CD1c-positive myeloid dendritic cell (primary cell): ENCODE data around the gene VNN1.
A peak's percentile ranks its signal among the peaks of the same experiment; 100 is the strongest.

ENCODE experiments used
- DNase-seq: peaks from one replicate; pipeline ENCODE4 v3.0.0-alpha.2; 2016; ENCODE audit errors: extremely low spot score

The VNN1 gene

GRCh38 chr6:132713352-132714134, at the start of gene VNN1:
TSS of gene VNN1 (minus strand) at chr6:132714055. CDS start at chr6:132714035, 20 bp downstream.
- peak; percentile 80 for DNase-seq

- peak; percentile 58 for DNase-seq
Observed at GRCh38 chr6:132763269-132763668, 49.4 kb upstream of the VNN1 start.

GRCh38 chr6:132760256-132760655, 46.4 kb upstream of the VNN1 start:
- DNase-seq, result no peak

- no peak for DNase-seq
Observed at GRCh38 chr6:132758689-132759088, 44.8 kb upstream of the VNN1 start.

- no peak for DNase-seq
Observed at GRCh38 chr6:132752255-132752654, 38.4 kb upstream of the VNN1 start.

- DNase-seq, result no peak
Observed at GRCh38 chr6:132751828-132752227, 38.0 kb upstream of the VNN1 start.

- DNase-seq, result peak; percentile 81
Observed at GRCh38 chr6:132751306-132751705, 37.5 kb upstream of the VNN1 start.

- peak; percentile 32 for DNase-seq
Observed at GRCh38 chr6:132750455-132751248, 36.8 kb upstream of the VNN1 start.

GRCh38 chr6:132749111-132749510, 35.3 kb upstream of the VNN1 start:
- peak; percentile 72 for DNase-seq

- DNase-seq, result no peak
Observed at GRCh38 chr6:132748446-132748845, 34.6 kb upstream of the VNN1 start.

GRCh38 chr6:132746048-132746447, 32.2 kb upstream of the VNN1 start:
- DNase-seq, result peak; percentile 59

- DNase-seq, result peak; percentile 77
Observed at GRCh38 chr6:132742495-132742894, 28.6 kb upstream of the VNN1 start.

- no peak for DNase-seq
Observed at GRCh38 chr6:132741281-132741680, 27.4 kb upstream of the VNN1 start.

- peak; percentile 36 for DNase-seq
Observed at GRCh38 chr6:132736239-132736638, 22.4 kb upstream of the VNN1 start.

GRCh38 chr6:132734694-132735236, 20.9 kb upstream of the VNN1 start:
- DNase-seq, result peak; percentile 53

- no peak for DNase-seq
Observed at GRCh38 chr6:132733814-132734213, 20.0 kb upstream of the VNN1 start.

GRCh38 chr6:132733283-132733682, 19.4 kb upstream of the VNN1 start:
- DNase-seq, result no peak

- no peak for DNase-seq
Observed at GRCh38 chr6:132731086-132731485, 17.2 kb upstream of the VNN1 start.

- DNase-seq, result no peak
Observed at GRCh38 chr6:132730560-132730959, 16.7 kb upstream of the VNN1 start.

GRCh38 chr6:132728616-132729015, 14.8 kb upstream of the VNN1 start:
- DNase-seq, result no peak

- no peak for DNase-seq
Observed at GRCh38 chr6:132726608-132726975, 12.7 kb upstream of the VNN1 start.

GRCh38 chr6:132725947-132726607, 12.2 kb upstream of the VNN1 start:
- no peak for DNase-seq
